ENCODE measurements around the gene ATXN10. TPM values are rescaled to one million over a fixed set of nuclear protein-coding genes. Genes with fewer than 3 reads are reported as not detected.

The ATXN10 gene
- total and polyA plus RNA-seq, 2 of the 8 experiments (the other 6 are each of a cell fraction or from before 2014, with no cell fraction given): 134 to 210 TPM

- Histone ChIP-seq H2AK5ac (ENCODE audit: low read depth, low read length) (no peak overlapping the region), H3K79me1 (ENCODE audit: low read depth, low read length) (no peaks in the 10 kb centered on the region), H2BK12ac (ENCODE audit: low read depth, low read length) (0 out of 2 replicates have a peak overlapping the region, but pooled peaks have one; percentile 60), H4K8ac (ENCODE audit: extremely low read depth, insufficient read depth, low read length) (no peak overlapping the region), H4K91ac (replicated peaks; ENCODE audit: insufficient read length, low read length) (peak overlapping the region; percentile 25), H2BK5ac (ENCODE audit: low read depth, low read length) (no peak overlapping the region), H3K4me2 (ENCODE audit: insufficient read depth in 1 of 2, low read depth in 2 of 2, low read length in 2 of 2) (no peak overlapping the region), H3K27me3 (replicated peaks in 1 of 4; ENCODE audit: control insufficient read depth in 3 of 4, extremely low read depth in 1 of 4, insufficient read depth in 3 of 4, low read length in 3 of 4) (peaks cover 0 to 9% (median 5%) of the 10 kb centered on the region in 4 experiments; a peak in 4 of 7 replicates), H2AFZ (ENCODE audit: low read length) (no peak overlapping the region), H4K5ac (ENCODE audit: insufficient read length, low read depth, low read length) (no peak overlapping the region), H2BK120ac (replicated peaks; ENCODE audit: low read depth, low read length) (no peak overlapping the region), H3K4ac (replicated peaks; ENCODE audit: insufficient read length, low read depth, low read length) (no peak overlapping the region), H3K56ac (replicated peaks; ENCODE audit: insufficient read length, low read depth, low read length) (no peak overlapping the region), H3K14ac (ENCODE audit: insufficient read length) (no peak overlapping the region), H3K23me2 (ENCODE audit: low read depth, low read length) (no peaks in the 10 kb centered on the region), H4K20me1 (replicated peaks in 1 of 2; ENCODE audit: control insufficient read depth in 1 of 2, insufficient read depth in 2 of 2, low read length in 2 of 2) (peaks cover 2 to 5% of the 10 kb centered on the region in 2 experiments), H2BK20ac (ENCODE audit: low read length) (no peak overlapping the region), H3K36me3 (ENCODE audit: control insufficient read depth in 2 of 4, insufficient read depth in 4 of 4, low read length in 3 of 4) (no peaks in the 10 kb centered on the region), H2BK15ac (ENCODE audit: low read length) (no peak overlapping the region), H3K79me2 (ENCODE audit: control insufficient read depth in 1 of 2, insufficient read depth in 2 of 2, low read length in 2 of 2) (no peaks in the 10 kb centered on the region), H3K23ac (ENCODE audit: insufficient read length) (no peak overlapping the region), H3K9me3 (ENCODE audit: insufficient read depth in 2 of 2, low read depth in 1 of 2, low read length in 1 of 2) (no peaks in the 10 kb centered on the region), H3K18ac (ENCODE audit: extremely low read depth, low read length) (no peak overlapping the region), H3K9ac (replicated peaks in 1 of 4; ENCODE audit: extremely low read depth in 1 of 4, low read depth in 3 of 4, low read length in 3 of 4) (no peak overlapping the region), H3K4me3 (ENCODE audit: extremely low read depth in 1 of 4, insufficient read depth in 2 of 4, low read depth in 3 of 4, low read length in 4 of 4) (no peak overlapping the region), H3K27ac (ENCODE audit: low read depth, low read length) (no peak overlapping the region), H3K4me1 (replicated peaks in 1 of 4; ENCODE audit: control insufficient read depth in 3 of 4, insufficient read depth in 4 of 4, low read length in 3 of 4) (peaks cover 0 to 3% (median 0%) of the 10 kb centered on the region in 4 experiments; a peak in 1 of 7 replicates)
- FAIRE-seq (no peak), DNase-seq (ENCODE audit: low read depth in 1 of 2, low spot score in 2 of 2) (no peak)
- POLR2A ChIA-PET (ENCODE audit: partially characterized antibody): no interaction called here
- CTCF ChIA-PET (ENCODE audit: partially characterized antibody): no interaction called here
- WGBS, 2 experiments (ENCODE audit: extremely low coverage in 1 of 2, insufficient coverage in 1 of 2, insufficient read length in 1 of 2, insufficient replicate concordance in 2 of 2, low coverage in 1 of 2, low lambda C conversion rate in 2 of 2, missing lambda C conversion rate in 1 of 2): 78% methylated on average over 3 of the region's 7 CpGs; no CpG with 5 or more reads in 1 of the 2 experiments
- TF ChIP-seq CTBP2 (IDR thresholded peaks at IDR 0.05; ENCODE audit: borderline replicate concordance, insufficient read depth, insufficient read length, low read length) (no peak), JUN (IDR thresholded peaks at IDR 0.05; ENCODE audit: low read depth, low read length) (no peak), SIN3A (conservative IDR thresholded peaks at IDR 0.05 in 1 of 2, IDR thresholded peaks at IDR 0.05 in 1 of 2; ENCODE audit: low read depth in 1 of 2, low read length in 2 of 2) (no peak), EP300 (IDR thresholded peaks at IDR 0.05; ENCODE audit: borderline replicate concordance in 1 of 2, low read depth in 2 of 2, low read length in 2 of 2) (no peak), ZNF274 (IDR thresholded peaks at IDR 0.05; ENCODE audit: borderline replicate concordance, extremely low read depth, low read length) (no peak), MAX (IDR thresholded peaks at IDR 0.05) (no peak), RXRA (IDR thresholded peaks at IDR 0.05; ENCODE audit: insufficient read depth, low read depth, low read length) (no peak), HDAC2 (IDR thresholded peaks at IDR 0.05; ENCODE audit: borderline replicate concordance in 1 of 2, low read depth in 2 of 2, low read length in 2 of 2) (no peak), RFX5 (IDR thresholded peaks at IDR 0.05; ENCODE audit: borderline replicate concordance, low read depth, low read length) (no peak), ASH2L (IDR thresholded peaks at IDR 0.05; ENCODE audit: low read length) (no peak), TEAD4 (IDR thresholded peaks at IDR 0.05; ENCODE audit: low read depth, low read length) (no peak), HDAC6 (IDR thresholded peaks at IDR 0.05; ENCODE audit: low read depth, low read length) (no peak)
These were observed 214.9 kb downstream of the ATXN10 start for GRCh38 chr22:45886540-45886939.

Measured in H1 (cell line).